Neural cell (in vitro differentiated cells): ENCODE results near the gene RAD51B.

Source experiments
- CTCF ChIP-seq: fragments of 450-650 bp; IDR thresholded peaks from 2 replicates; pipeline ENCODE4 v1.5.1; 2014; ENCODE audit warnings: antibody characterized with exemption, mild to moderate bottlenecking, moderate library complexity; ENCODE audit not compliant: poor library complexity, severe bottlenecking
- POLR2AphosphoS5 ChIP-seq: IDR thresholded peaks from 2 replicates; pipeline ENCODE4 v1.6.1; 2012
- REST ChIP-seq: IDR thresholded peaks from 2 replicates; pipeline ENCODE4 v1.6.1; 2012; ENCODE audit warnings: borderline replicate concordance
- SMC3 ChIP-seq: fragments of 450-650 bp; conservative IDR thresholded peaks from 2 replicates; pipeline ENCODE4 v1.6.1; 2014; ENCODE audit warnings: antibody characterized with exemption, mild to moderate bottlenecking, moderate library complexity; ENCODE audit not compliant: poor library complexity

GRCh38 chr14:68442828-68443629, 623.5 kb downstream of the RAD51B start:
- TF ChIP-seq SMC3 (no peak), CTCF (no peak), POLR2AphosphoS5 (no peak), REST (no peak)
